Panc1 (cell line): ENCODE results near the gene MAPKAP1. TPM values are rescaled to one million over a fixed set of nuclear protein-coding genes. Genes with fewer than 3 reads are reported as not detected.

Experiments used
- ATAC-seq: fragments of 200-7000 bp; cut with Tn5 transposase; 2 replicates; pipeline ENCODE4 v1.9.1; 2020; ENCODE audit warnings: mild to moderate bottlenecking, moderate library complexity
- BruUV-seq: library from RNA; stranded (reverse); fragments of 400-500 nt; replicated peaks from 2 replicates; lab custom pipeline; 2021; lab: Mats Ljungman, UMichigan
- CTCF ChIA-PET: fragments of 300-600 bp; sonication (Branson Sonifier 250); formaldehyde crosslinking; loops from one replicate; lab custom pipeline; 2022; ENCODE audit warnings: antibody characterized with exemption; lab: Charles Lee
- POLR2A ChIA-PET: fragments of 300-600 bp; sonication (Branson Sonifier 250); formaldehyde crosslinking; loops from one replicate; lab custom pipeline; 2022; ENCODE audit warnings: antibody characterized with exemption; lab: Charles Lee
- DNase-seq: peaks from one replicate; pipeline ENCODE4 v3.0.0-alpha.2; 2010; ENCODE audit warnings: low read depth, low spot score
- H3K27ac ChIP-seq: 2 replicates; pipeline ENCODE4 v1.5.1; 2011; ENCODE audit warnings: mild to moderate bottlenecking, low read length, inconsistent platforms
- H3K27me3 ChIP-seq: fragments of 200-500 bp; sonication (Bioruptor generic); 2 replicates; pipeline ENCODE4 v1.6.0; 2014; ENCODE audit warnings: low read length, inconsistent platforms; ENCODE audit not compliant: control insufficient read depth, insufficient read depth
- H3K36me3 ChIP-seq: fragments of 200-500 bp; sonication (Bioruptor generic); 2 replicates; pipeline ENCODE4 v1.5.1; 2014; ENCODE audit warnings: inconsistent platforms, mild to moderate bottlenecking, low read length, moderate library complexity; ENCODE audit not compliant: control insufficient read depth, insufficient read depth
- H3K4me1 ChIP-seq: 2 replicates; pipeline ENCODE4 v1.5.1; 2011; ENCODE audit warnings: inconsistent platforms, mild to moderate bottlenecking, low read length, moderate library complexity; ENCODE audit not compliant: control insufficient read depth, insufficient read depth
- H3K4me3 ChIP-seq, 2 experiments: 2 replicates each; pipeline ENCODE4 v1.5.1; 2011 to 2012; ENCODE audit warnings: low read depth in 2 of 2, low read length in 2 of 2, mild to moderate bottlenecking in 2 of 2, inconsistent platforms in 1 of 2, moderate library complexity in 1 of 2
- H3K9me3 ChIP-seq: fragments of 200-500 bp; sonication (Bioruptor generic); 2 replicates; pipeline ENCODE4 v1.5.1; 2014; ENCODE audit warnings: low read depth, mild to moderate bottlenecking, inconsistent platforms, low read length, moderate library complexity; ENCODE audit not compliant: control insufficient read depth, insufficient read depth
- POLR2AphosphoS5 ChIP-seq: IDR thresholded peaks from 2 replicates; pipeline ENCODE4 v1.6.1; 2012; ENCODE audit warnings: mild to moderate bottlenecking, low read depth, low read length, moderate library complexity
- SIN3A ChIP-seq: IDR thresholded peaks from 2 replicates; pipeline ENCODE4 v1.6.1; 2012; ENCODE audit warnings: low read depth, mild to moderate bottlenecking, low read length, moderate library complexity, borderline replicate concordance; ENCODE audit not compliant: insufficient read depth
- TCF7L2 ChIP-seq: IDR thresholded peaks from 2 replicates; pipeline ENCODE4 v1.6.1; 2011; ENCODE audit warnings: mild to moderate bottlenecking, low read depth, low read length, inconsistent platforms
- in situ Hi-C: cut with HindIII; loops from 2 replicates; pipeline ENCODE4 v1.10.0; 2016; ENCODE audit warnings: low sequenced_read_pairs, low pct_unique_long_range_greater_than_20kb
- intact Hi-C: fragments of 100-400 bp; cut with micrococcal nuclease; formaldehyde crosslinking; loops from one replicate; pipeline ENCODE4 v1.10.0; 2022; ENCODE audit not compliant: unreplicated experiment
- total RNA-seq: library from RNA; stranded (reverse); gene quantifications from one replicate; pipeline ENCODE4 v1.2.1, GENCODE V29; 2021; ENCODE audit not compliant: unreplicated experiment
- TF ChIP-seq, protein P1 (sequence below), 2 experiments: IDR thresholded peaks; 2 replicates each; pipeline ENCODE4 v1.6.1; 2011 to 2012; ENCODE audit warnings: low read depth in 2 of 2, control low read depth in 1 of 2, low read length in 1 of 2, mild to moderate bottlenecking in 1 of 2, moderate library complexity in 1 of 2; ENCODE audit not compliant: insufficient read depth in 1 of 2
- TF ChIP-seq, protein P2 (sequence below): fragments of 450-650 bp; IDR thresholded peaks from 2 replicates; pipeline ENCODE4 v1.5.1; 2017; ENCODE audit warnings: mild to moderate bottlenecking

MAPKAP1 gene
- total RNA-seq, 1 experiment from 2014 or later, result 72.7 TPM

DNA sequence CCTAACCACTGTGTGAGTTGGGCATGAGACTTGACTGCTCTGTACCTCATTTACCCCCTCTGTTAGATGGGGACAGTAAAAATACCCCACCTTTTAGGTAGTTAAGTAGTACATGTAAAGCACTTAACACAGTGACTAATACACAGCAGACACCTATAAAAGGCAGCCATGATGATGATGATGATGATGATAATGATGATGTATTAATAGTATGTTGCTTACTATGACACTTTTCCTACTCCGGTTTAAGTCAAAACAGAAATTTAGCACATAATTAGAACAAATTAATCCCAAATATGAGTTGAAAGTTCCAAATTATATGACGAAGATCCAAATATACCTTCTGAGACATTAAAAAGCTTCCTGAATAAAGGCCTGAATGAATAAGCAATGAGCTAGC is 223.3 kb downstream of the MAPKAP1 start:
- intact Hi-C loops (no loop called here), in situ Hi-C loops (no loop called here)
- CTCF ChIA-PET, result no interaction called here
- H3K4me3 ChIP-seq, result no peak overlapping the region
- no peaks in the 10 kb centered on the region for H3K27me3 ChIP-seq
- TF ChIP-seq, protein P1, sequence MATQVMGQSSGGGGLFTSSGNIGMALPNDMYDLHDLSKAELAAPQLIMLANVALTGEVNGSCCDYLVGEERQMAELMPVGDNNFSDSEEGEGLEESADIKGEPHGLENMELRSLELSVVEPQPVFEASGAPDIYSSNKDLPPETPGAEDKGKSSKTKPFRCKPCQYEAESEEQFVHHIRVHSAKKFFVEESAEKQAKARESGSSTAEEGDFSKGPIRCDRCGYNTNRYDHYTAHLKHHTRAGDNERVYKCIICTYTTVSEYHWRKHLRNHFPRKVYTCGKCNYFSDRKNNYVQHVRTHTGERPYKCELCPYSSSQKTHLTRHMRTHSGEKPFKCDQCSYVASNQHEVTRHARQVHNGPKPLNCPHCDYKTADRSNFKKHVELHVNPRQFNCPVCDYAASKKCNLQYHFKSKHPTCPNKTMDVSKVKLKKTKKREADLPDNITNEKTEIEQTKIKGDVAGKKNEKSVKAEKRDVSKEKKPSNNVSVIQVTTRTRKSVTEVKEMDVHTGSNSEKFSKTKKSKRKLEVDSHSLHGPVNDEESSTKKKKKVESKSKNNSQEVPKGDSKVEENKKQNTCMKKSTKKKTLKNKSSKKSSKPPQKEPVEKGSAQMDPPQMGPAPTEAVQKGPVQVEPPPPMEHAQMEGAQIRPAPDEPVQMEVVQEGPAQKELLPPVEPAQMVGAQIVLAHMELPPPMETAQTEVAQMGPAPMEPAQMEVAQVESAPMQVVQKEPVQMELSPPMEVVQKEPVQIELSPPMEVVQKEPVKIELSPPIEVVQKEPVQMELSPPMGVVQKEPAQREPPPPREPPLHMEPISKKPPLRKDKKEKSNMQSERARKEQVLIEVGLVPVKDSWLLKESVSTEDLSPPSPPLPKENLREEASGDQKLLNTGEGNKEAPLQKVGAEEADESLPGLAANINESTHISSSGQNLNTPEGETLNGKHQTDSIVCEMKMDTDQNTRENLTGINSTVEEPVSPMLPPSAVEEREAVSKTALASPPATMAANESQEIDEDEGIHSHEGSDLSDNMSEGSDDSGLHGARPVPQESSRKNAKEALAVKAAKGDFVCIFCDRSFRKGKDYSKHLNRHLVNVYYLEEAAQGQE (IDR thresholded peaks at IDR 0.05; ENCODE audit: insufficient read depth in 1 of 2, low read depth in 2 of 2, low read length in 1 of 2), result no peak
- TF ChIP-seq POLR2AphosphoS5, result no peak
- TF ChIP-seq, protein P2, sequence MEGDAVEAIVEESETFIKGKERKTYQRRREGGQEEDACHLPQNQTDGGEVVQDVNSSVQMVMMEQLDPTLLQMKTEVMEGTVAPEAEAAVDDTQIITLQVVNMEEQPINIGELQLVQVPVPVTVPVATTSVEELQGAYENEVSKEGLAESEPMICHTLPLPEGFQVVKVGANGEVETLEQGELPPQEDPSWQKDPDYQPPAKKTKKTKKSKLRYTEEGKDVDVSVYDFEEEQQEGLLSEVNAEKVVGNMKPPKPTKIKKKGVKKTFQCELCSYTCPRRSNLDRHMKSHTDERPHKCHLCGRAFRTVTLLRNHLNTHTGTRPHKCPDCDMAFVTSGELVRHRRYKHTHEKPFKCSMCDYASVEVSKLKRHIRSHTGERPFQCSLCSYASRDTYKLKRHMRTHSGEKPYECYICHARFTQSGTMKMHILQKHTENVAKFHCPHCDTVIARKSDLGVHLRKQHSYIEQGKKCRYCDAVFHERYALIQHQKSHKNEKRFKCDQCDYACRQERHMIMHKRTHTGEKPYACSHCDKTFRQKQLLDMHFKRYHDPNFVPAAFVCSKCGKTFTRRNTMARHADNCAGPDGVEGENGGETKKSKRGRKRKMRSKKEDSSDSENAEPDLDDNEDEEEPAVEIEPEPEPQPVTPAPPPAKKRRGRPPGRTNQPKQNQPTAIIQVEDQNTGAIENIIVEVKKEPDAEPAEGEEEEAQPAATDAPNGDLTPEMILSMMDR, result no peak
- BruUV-seq, result no TSS peak
- H3K9me3 ChIP-seq, result no peaks in the 10 kb centered on the region
- no peaks in the 10 kb centered on the region for H3K36me3 ChIP-seq
- POLR2A ChIA-PET, result no interaction called here
- H3K27ac ChIP-seq, result no peak overlapping the region
- DNase-seq, result no peak
- H3K4me1 ChIP-seq, result no peaks in the 10 kb centered on the region
- ATAC-seq, result no peak

DNA sequence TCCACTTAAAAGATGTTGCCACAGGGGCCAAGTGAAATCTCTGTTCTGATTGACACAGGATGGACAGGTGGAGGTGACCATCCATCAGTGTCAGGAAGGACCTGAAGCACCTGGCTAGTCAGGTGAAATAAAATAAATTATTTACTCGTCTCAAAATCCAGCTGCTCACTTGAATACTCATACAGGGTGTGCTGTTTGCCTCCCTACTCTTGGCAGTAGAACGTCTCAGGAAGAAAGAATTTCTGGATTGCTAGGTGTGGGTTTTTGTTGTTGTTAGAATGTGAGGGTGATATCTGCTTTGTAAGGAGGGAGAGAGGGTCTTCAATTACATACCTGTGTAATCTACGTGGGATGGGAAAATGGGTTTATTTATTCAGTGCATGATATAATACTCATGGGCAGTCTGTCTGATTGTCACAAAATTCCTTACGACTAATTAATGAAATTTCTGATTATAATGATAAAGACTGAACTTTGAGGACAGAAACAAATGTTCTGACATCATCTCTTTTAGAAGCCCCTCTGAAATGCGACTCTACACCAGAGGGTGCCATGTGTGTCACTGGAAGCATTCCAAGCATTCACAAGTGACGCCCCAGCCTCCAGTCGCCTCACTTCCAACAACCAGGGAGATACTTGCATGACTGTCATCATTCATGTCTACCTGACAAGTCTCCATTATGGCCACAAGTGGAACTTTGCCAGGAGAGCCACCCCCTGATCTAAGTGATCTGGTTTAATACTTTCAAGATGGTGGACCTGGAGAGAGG is 227.0 kb downstream of the MAPKAP1 start:
- DNase-seq (no peak), ATAC-seq (no peak)
- Histone ChIP-seq H3K27ac (no peak overlapping the region), H3K4me1 (no peaks in the 10 kb centered on the region), H3K36me3 (no peaks in the 10 kb centered on the region), H3K4me3 (no peak overlapping the region), H3K27me3 (no peaks in the 10 kb centered on the region), H3K9me3 (no peaks in the 10 kb centered on the region)
- POLR2A ChIA-PET, result no interaction called here
- in situ Hi-C loops, result no loop called here
- TF ChIP-seq, protein P1 (IDR thresholded peaks at IDR 0.05; ENCODE audit: insufficient read depth in 1 of 2, low read depth in 2 of 2, low read length in 1 of 2), result no peak
- TF ChIP-seq SIN3A, result no peak
- TF ChIP-seq, protein P2, result no peak
- TF ChIP-seq POLR2AphosphoS5, result no peak
- TF ChIP-seq TCF7L2, result no peak
- intact Hi-C loops, result no loop called here
- no TSS peak for BruUV-seq
- CTCF ChIA-PET, result no interaction called here
